GM18526 (cell line): Measurements from ENCODE around the gene SLC4A4.

Source experiments
- POLR2A ChIP-seq: IDR thresholded peaks from 3 replicates; pipeline ENCODE4 v1.6.1; 2011; ENCODE audit not compliant: insufficient read length; ENCODE audit errors: extremely low read depth

The SLC4A4 gene

DNA sequence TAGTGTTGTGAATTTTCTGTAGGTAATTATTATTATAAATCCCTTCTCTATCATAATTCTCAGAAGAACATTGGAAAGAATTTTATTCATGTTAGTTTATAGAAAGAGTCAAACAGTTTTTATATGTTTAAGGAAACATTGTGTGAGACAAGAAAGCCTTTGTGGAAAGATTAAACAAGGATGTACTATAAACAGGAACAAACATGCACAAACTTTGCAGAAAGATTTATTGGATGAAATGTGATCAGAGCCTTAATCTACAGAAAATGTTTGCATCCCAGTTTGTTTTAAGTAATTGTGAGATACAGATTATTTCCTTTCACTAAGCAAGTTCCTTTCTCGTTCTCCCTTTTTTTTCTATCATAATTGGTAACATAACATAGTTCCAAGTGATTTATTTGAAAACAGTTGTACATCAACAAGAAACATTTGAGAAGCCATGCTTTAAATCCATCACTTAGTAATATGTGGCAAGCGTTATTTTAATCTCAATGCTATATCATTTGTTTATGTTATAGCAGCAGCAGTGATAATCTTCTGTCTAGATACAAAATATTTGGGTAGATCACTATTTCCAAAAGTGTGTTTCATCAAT lies 129.4 kb downstream of the SLC4A4 start:
- TF ChIP-seq POLR2A = no peak

- no peak for TF ChIP-seq POLR2A
Measured at GRCh38 chr4:71469541-71469940, 130.7 kb downstream of the SLC4A4 start.

- no peak for TF ChIP-seq POLR2A
Measured at GRCh38 chr4:71470524-71470923, 131.7 kb downstream of the SLC4A4 start.

DNA sequence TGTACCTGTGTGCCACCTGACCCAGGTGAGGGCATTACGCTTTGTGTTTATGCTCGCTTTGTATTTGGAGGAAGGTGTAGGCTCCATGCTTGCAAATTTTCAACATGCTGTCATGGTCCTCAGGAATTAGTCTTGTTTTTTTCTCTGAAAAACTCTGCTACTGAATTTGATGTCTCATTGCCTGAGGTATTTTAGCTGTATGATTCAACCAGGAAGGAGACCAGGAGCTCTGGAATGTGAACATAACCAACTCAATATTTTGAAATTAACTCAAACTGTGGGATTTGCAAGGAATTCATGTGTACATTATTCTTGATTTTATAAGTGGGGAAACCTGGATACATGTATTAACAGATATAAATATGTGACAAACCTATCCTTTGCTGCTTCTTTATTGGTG lies 134.1 kb downstream of the SLC4A4 start:
- no peak for TF ChIP-seq POLR2A

- no peak for TF ChIP-seq POLR2A
Measured at GRCh38 chr4:71473541-71474240, 134.9 kb downstream of the SLC4A4 start.

DNA sequence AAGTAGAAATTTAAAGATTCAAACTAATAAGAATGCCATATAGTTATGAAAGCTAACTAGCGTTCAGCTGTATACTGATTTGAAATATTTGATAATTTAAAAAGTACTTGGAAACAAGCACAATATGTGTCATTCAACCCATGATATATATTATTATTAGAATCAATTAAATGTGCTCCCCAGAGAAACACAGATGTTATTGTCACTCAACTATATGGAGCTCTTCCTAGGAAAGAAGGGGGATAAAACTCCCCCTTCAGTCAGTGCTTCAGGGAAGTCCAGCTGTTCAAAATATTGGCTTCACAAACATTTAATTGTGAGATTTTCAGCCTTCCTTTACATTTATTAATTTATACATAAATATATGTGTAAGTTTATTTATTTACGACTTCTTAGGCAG lies 135.9 kb downstream of the SLC4A4 start:
- TF ChIP-seq POLR2A = no peak

- no peak for TF ChIP-seq POLR2A
Measured at GRCh38 chr4:71476240-71476639, 137.4 kb downstream of the SLC4A4 start.

- TF ChIP-seq POLR2A = no peak
Measured at GRCh38 chr4:71486550-71487343, 147.9 kb downstream of the SLC4A4 start.

DNA sequence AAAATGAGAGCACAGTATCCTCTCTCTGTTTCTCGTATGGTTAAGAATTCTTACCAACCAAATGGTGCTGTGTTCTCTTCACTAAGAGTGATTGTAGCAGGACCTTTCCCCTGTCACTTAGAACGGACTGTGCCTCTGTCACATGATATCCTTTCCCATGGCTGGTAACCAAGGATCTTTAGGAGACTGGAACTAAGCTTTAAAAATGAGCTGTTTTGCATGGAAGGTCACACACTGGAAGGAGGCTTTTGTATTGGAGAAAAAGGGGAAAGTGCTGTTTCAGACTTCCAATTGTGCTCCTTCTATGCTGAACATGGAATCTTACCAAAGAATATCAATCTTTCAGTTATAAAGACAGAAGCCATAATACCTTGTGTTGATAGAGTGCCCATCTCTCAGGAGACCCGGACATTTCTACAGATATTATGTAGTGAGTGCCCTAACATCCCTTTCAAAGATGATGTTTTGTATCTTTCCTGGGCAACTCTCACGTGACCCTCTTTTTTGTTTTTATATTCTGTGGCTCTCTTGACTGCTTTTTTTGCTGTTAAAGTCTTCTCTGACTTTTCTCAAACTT lies 148.6 kb downstream of the SLC4A4 start:
- no peak for TF ChIP-seq POLR2A

GRCh38 chr4:71494539-71494938 lies 155.7 kb downstream of the SLC4A4 start:
- TF ChIP-seq POLR2A = no peak

GRCh38 chr4:71495454-71495853 lies 156.6 kb downstream of the SLC4A4 start:
- no peak for TF ChIP-seq POLR2A

- TF ChIP-seq POLR2A = no peak
Measured at GRCh38 chr4:71497078-71497477, 158.3 kb downstream of the SLC4A4 start.

DNA sequence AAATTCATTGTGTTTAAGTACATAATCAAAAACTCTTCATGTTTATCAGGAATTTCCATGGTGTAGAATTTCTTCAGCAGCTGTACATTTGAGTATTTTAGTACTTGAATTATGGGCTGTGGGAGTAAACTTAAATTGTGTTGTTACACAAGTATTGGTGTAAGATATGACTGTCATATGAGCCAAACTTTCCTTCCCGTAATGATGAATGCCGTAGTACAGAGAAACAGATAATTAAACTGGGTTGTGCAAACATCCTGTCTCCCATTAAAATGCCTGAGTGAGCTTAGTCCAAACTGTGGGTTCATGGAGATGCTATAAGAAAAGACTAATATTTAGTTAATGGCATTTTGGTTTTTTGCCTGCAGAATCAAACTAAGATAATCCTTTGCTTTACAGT lies 159.2 kb downstream of the SLC4A4 start:
- TF ChIP-seq POLR2A = no peak

DNA sequence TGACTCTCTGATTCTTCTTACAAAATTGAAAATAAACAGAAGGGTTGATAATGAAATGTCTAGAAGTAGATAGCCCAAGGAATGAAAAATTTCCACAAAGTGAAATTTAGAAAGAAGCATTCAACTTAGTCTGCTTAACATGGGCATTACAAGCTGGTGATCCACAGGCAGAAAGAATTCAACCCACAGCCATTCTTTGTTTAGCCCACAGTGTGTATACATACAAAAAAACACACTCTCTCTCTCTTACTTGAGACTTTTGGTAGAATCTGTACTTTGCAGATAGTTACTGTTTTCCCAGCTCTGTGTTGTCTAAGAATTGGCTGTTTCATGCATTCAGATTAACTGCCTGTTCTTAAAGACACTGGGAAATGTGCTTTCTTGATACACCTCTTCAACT lies 159.8 kb downstream of the SLC4A4 start:
- no peak for TF ChIP-seq POLR2A

DNA sequence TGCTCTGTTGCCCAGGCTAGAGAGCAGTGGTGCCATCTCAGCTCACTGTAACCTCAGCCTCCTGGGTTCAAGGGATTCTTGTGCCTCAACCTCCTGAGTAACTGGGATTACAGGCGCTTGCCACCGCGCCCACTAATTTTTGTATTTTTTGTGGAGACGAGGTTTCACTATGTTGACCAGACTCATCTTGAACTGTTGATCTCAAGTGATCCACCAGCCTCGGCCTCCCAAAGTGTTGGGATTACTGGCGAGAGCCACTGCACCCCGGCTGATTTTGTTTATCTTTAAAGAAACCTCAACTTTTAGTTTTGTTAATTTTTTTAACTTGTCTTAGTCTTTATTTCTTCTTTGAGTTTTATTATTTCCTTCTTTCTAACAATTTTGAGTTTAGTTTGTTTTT lies 163.2 kb downstream of the SLC4A4 start:
- TF ChIP-seq POLR2A = no peak
